Activated CD4-positive, alpha-beta T cell treated with anti-CD3 and anti-CD28 coated beads, Interleukin-2, Interleukin-4, amounts not matched to agents 100 ng/mL and 50 ng/mL, durations not matched to agents 16 hours and 8 hours (primary cell): Measurements from ENCODE around the gene PCDHGA8.
"Not testable (repeated sequence)": the region's sequence is repeated elsewhere in the genome, so short reads cannot be mapped to it uniquely, and the experiment has no call there.

Experiments
- DNase-seq: peaks from one replicate; pipeline ENCODE4 v3.0.0-alpha.2; 2020; ENCODE audit warnings: low spot score

PCDHGA8 gene

GRCh38 chr5:141392429-141393198, at the start of gene PCDHGA8:
Gene PCDHGA8 (plus strand): TSS chr5:141392633. CDS start chr5:141392814, 181 bp downstream.
- DNase-seq: no peak

GRCh38 chr5:141342773-141343172, 49.7 kb upstream of the PCDHGA8 start:
- no peak for DNase-seq

GRCh38 chr5:141343242-141343952, 49.0 kb upstream of the PCDHGA8 start, which contains the start of gene PCDHGA3:
Gene PCDHGA3 (plus strand): TSS chr5:141343829. CDS start chr5:141344034, 205 bp downstream.
- DNase-seq: peak; percentile 11

GRCh38 chr5:141343953-141344463, 48.4 kb upstream of the PCDHGA8 start:
- DNase-seq: no peak

- DNase-seq: no peak
Measured at GRCh38 chr5:141345327-141345726, 47.1 kb upstream of the PCDHGA8 start.

DNA sequence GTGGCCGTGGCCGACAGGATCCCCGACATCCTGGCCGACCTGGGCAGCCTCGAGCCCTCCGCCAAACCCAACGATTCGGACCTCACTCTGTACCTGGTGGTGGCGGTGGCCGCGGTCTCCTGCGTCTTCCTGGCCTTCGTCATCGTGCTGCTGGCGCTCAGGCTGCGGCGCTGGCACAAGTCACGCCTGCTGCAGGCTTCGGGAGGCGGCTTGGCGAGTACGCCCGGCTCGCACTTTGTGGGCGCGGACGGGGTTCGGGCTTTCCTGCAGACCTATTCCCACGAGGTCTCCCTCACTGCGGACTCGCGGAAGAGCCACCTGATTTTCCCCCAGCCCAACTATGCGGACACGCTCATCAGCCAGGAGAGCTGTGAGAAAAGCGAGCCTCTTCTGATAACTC, 46.4 kb upstream of the PCDHGA8 start:
- not testable (repeated sequence) for DNase-seq

- peak; percentile 25 for DNase-seq
Measured at GRCh38 chr5:141349917-141350619, 42.4 kb upstream of the PCDHGA8 start, which contains the start of gene PCDHGB1. Gene PCDHGB1 (plus strand): TSS chr5:141350099. CDS start chr5:141350261, 162 bp downstream.

- no peak for DNase-seq
Measured at GRCh38 chr5:141351591-141351990, 40.8 kb upstream of the PCDHGA8 start.

DNA sequence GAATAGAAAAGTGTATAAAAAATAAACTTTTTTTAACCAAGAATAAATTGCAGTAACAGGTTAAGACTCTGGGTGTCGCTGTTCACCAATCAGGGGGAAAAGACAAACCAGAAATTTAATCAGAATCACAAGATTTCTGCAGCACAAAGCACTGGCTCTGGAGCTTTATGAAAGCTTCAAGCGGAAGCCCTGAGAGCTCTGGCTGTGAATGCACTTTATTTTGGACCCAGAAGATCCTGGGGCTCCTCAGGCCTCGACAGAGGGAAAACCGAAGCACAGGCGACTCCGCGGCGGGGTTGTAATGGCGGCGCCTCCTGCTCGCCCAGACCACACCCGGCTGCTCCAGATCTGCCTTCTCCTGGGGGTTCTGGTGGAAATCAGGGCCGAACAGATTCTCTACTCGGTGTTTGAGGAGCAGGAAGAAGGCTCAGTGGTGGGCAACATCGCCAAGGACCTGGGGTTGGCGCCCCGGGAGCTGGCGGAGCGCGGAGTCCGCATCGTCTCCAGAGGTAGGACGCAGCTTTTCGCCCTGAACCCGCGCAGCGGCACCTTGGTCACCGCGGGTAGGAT, 37.4 kb upstream of the PCDHGA8 start, which contains the start of gene PCDHGA4:
Gene PCDHGA4 (plus strand): TSS at position 122 of the 570 bp plus-strand sequence. CDS start 87 bp downstream, at position 209.
- no peak for DNase-seq

DNA sequence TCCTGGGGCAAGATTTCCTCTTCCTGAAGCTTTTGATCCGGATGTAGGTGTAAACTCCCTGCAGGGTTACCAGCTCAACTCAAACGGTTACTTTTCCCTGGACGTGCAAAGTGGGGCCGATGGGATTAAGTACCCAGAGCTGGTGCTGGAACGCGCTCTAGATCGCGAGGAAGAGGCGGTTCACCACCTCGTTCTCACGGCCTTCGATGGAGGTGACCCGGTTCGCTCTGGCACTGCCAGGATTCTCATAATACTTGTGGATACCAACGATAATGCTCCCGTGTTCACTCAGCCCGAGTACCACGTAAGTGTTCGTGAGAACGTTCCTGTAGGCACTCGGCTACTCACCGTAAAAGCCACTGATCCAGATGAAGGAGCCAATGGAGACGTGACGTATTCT, 36.8 kb upstream of the PCDHGA8 start:
- no peak for DNase-seq

DNA sequence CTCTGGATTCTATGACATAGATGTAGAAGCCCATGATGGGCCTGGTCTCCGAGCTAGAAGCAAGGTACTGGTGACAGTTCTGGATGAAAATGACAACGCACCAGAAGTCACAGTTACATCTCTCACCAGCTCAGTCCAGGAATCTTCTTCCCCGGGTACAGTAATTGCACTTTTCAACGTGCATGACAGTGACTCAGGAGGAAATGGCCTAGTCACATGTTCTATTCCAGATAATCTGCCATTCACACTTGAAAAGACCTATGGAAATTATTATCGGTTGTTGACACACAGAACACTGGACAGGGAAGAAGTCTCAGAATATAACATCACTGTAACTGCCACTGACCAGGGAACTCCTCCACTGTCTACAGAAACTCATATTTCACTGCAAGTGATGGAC, 36.3 kb upstream of the PCDHGA8 start:
- DNase-seq: no peak

- DNase-seq: no peak
Measured at GRCh38 chr5:141356950-141357349, 35.5 kb upstream of the PCDHGA8 start.

- no peak for DNase-seq
Measured at GRCh38 chr5:141359790-141360426, 32.5 kb upstream of the PCDHGA8 start, which contains the start of gene PCDHGB2. Gene PCDHGB2 (plus strand): TSS chr5:141359994. CDS start chr5:141360136, 142 bp downstream.

- DNase-seq: no peak
Measured at GRCh38 chr5:141360685-141361084, 31.7 kb upstream of the PCDHGA8 start.

GRCh38 chr5:141362719-141363118, 29.7 kb upstream of the PCDHGA8 start:
- no peak for DNase-seq

- DNase-seq: no peak
Measured at GRCh38 chr5:141363952-141364660, 28.3 kb upstream of the PCDHGA8 start, which contains the start of gene PCDHGA5. Gene PCDHGA5 (plus strand): TSS chr5:141364162. CDS start chr5:141364331, 169 bp downstream.

DNA sequence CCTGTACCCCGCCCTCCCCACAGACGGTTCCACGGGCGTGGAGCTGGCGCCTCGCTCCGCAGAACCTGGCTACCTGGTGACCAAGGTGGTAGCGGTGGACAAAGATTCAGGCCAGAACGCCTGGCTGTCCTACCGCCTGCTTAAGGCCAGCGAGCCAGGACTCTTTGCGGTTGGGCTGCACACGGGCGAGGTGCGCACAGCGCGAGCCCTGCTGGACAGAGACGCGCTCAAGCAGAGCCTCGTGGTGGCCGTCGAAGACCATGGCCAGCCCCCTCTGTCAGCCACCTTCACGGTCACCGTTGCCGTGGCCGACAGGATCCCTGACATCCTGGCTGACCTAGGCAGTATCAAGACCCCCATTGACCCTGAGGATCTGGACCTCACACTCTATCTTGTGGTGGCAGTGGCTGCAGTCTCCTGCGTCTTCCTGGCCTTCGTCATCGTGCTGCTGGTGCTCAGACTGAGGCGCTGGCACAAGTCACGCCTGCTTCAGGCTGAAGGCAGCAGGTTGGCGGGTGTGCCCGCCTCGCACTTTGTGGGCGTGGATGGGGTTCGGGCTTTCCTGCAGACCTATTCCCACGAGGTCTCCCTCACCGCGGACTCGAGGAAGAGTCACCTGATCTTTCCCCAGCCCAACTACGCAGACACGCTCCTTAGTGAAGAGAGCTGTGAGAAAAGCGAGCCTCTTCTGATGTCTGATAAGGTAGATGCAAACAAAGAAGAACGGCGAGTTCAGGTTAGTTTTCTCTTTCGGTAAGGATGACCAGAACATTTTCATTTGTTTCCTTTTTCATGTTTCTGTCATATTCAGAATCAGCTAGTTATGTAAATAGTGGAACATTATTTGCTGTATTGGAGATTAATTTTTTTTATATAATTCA, 26.2 kb upstream of the PCDHGA8 start:
- DNase-seq: no peak

GRCh38 chr5:141369994-141370848, 22.2 kb upstream of the PCDHGA8 start, which contains the start of gene PCDHGB3:
Gene PCDHGB3 (plus strand): TSS chr5:141370242. CDS start chr5:141370395, 153 bp downstream.
- DNase-seq: peak; percentile 19
